Ishikawa (cell line): ENCODE data around the gene MBNL3.

ENCODE experiments used
- CREB1 ChIP-seq: IDR thresholded peaks from 2 replicates; pipeline ENCODE4 v1.6.1; 2012; ENCODE audit warnings: low read depth
- EGR1 ChIP-seq: IDR thresholded peaks from 2 replicates; pipeline ENCODE4 v1.6.1; 2012
- EP300 ChIP-seq: IDR thresholded peaks from 2 replicates; pipeline ENCODE4 v1.6.1; 2012; ENCODE audit warnings: borderline replicate concordance
- NFIC ChIP-seq: IDR thresholded peaks from 2 replicates; pipeline ENCODE4 v1.6.1; 2012
- REST ChIP-seq: IDR thresholded peaks from 2 replicates; pipeline ENCODE4 v1.6.1; 2012; ENCODE audit warnings: low read depth, mild to moderate bottlenecking
- TAF1 ChIP-seq: IDR thresholded peaks from 2 replicates; pipeline ENCODE4 v1.6.1; 2012; ENCODE audit warnings: low read depth, mild to moderate bottlenecking
- USF1 ChIP-seq: IDR thresholded peaks from 2 replicates; pipeline ENCODE4 v1.6.1; 2012

GRCh38 chrX:132336172-132336571 lies 152.7 kb downstream of the MBNL3 start:
- no peak for TF ChIP-seq EP300
- no peak for TF ChIP-seq USF1
- TF ChIP-seq REST: no peak
- TF ChIP-seq NFIC: no peak
- TF ChIP-seq EGR1: no peak
- no peak for TF ChIP-seq CREB1
- TF ChIP-seq TAF1: no peak
